Chondrocyte (in vitro differentiated cells): ENCODE measurements around the gene HSF5. TPM values are rescaled to one million over a fixed set of nuclear protein-coding genes. Genes with fewer than 3 reads are reported as not detected.

Experiments used
- DNase-seq: peaks from one replicate; pipeline ENCODE4 v3.0.0; 2021; ENCODE audit warnings: mixed read lengths, low spot score
- H3K27ac Mint-ChIP-seq: one replicate; pipeline ENCODE4 v1.8.0; 2021; ENCODE audit warnings: mild to moderate bottlenecking, moderate library complexity, mixed read lengths; ENCODE audit not compliant: unreplicated experiment
- H3K27me3 Mint-ChIP-seq: 2 replicates; pipeline ENCODE4 v1.8.0; 2021; ENCODE audit warnings: low read depth, mixed read lengths
- H3K36me3 Mint-ChIP-seq: 2 replicates; pipeline ENCODE4 v1.8.0; 2021; ENCODE audit warnings: low read depth, mixed read lengths
- H3K4me1 Mint-ChIP-seq: 2 replicates; pipeline ENCODE4 v1.8.0; 2021; ENCODE audit warnings: low read depth, mild to moderate bottlenecking, mixed read lengths
- H3K4me3 Mint-ChIP-seq: one replicate; pipeline ENCODE4 v1.8.0; 2021; ENCODE audit warnings: mild to moderate bottlenecking, moderate library complexity, mixed read lengths; ENCODE audit not compliant: unreplicated experiment
- H3K9me3 Mint-ChIP-seq: 2 replicates; pipeline ENCODE4 v1.8.0; 2021; ENCODE audit warnings: low read depth, mixed read lengths
- total RNA-seq: library from RNA; stranded (reverse); gene quantifications from 3 replicates; pipeline ENCODE4 v1.2.1, GENCODE V29; 2021
- TF ChIP-seq, protein P1 (sequence below): fragments of 200-600 bp; sonication (generic); IDR thresholded peaks from 2 replicates; pipeline ENCODE4 v1.5.0; 2021; ENCODE audit warnings: antibody characterized with exemption, mild to moderate bottlenecking, moderate library complexity

Gene HSF5
- total RNA-seq, 1 donor from 2014 or later = not detected

- H3K27ac Mint-ChIP-seq = no peak overlapping the region
These were observed 105.9 kb downstream of the HSF5 start for GRCh38 chr17:58382108-58382871.

DNA sequence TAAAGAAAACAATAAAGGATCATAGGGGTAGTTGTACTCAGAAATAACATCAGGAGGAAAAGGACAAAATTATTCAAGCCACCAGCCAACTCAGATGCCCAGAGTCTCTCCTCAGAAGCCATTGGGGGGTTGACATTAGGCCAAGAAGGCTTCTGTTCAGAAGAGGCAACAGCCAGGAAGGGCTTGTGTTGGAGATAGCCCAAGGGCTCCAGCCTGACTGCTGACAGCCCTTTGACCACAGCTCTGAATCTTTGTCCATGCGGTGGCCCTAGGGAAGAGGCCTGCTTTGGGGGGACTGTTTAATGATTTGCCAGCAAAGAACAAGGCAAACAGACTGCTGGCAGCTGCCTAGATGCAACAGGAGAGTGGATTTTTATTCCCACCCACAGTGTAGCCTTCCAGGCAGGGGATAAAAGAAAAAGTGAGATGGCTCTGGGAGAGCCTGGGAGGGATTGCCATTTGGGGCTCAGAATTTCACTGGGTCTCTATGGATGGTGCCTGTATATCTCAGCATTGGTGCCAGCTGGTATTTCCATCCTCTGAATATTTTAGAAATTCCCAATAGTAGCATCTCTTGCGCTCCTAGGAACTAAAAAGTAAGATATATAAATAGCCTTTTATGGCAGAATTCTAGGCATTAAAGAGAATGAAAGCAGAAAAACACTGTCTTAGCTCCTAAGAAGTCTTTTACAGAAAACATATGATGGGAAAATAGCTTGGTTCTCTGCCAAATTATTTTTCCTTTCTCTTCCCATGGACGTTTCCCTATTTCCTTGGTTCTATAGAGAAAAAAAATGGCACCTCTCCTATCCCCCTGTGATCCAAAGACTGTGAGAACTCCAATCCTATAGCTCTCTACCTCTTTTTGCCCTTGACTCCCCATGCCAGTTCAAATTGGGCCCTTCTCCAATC lies 106.8 kb downstream of the HSF5 start:
- Mint-ChIP-seq H3K27me3 (peaks cover 12% of the 10 kb centered on the region), H3K4me3 (no peak overlapping the region), H3K27ac (no peak overlapping the region), H3K9me3 (no peaks in the 10 kb centered on the region), H3K4me1 (peaks cover 5% of the 10 kb centered on the region), H3K36me3 (no peaks in the 10 kb centered on the region)
- TF ChIP-seq, protein P1, sequence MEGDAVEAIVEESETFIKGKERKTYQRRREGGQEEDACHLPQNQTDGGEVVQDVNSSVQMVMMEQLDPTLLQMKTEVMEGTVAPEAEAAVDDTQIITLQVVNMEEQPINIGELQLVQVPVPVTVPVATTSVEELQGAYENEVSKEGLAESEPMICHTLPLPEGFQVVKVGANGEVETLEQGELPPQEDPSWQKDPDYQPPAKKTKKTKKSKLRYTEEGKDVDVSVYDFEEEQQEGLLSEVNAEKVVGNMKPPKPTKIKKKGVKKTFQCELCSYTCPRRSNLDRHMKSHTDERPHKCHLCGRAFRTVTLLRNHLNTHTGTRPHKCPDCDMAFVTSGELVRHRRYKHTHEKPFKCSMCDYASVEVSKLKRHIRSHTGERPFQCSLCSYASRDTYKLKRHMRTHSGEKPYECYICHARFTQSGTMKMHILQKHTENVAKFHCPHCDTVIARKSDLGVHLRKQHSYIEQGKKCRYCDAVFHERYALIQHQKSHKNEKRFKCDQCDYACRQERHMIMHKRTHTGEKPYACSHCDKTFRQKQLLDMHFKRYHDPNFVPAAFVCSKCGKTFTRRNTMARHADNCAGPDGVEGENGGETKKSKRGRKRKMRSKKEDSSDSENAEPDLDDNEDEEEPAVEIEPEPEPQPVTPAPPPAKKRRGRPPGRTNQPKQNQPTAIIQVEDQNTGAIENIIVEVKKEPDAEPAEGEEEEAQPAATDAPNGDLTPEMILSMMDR = no peak
- DNase-seq = no peak

More at GRCh38 chr17:58382108-58382871, 105.9 kb downstream of the HSF5 start:
- no peak overlapping the region for H3K4me3 Mint-ChIP-seq
- no peaks in the 10 kb centered on the region for H3K36me3 Mint-ChIP-seq
- H3K9me3 Mint-ChIP-seq = no peaks in the 10 kb centered on the region
- DNase-seq = no peak
- peaks cover 12% of the 10 kb centered on the region for H3K27me3 Mint-ChIP-seq
- TF ChIP-seq, protein P1 = no peak
- peaks cover 5% of the 10 kb centered on the region for H3K4me1 Mint-ChIP-seq

- Mint-ChIP-seq H3K4me3 (no peak overlapping the region), H3K27ac (no peak overlapping the region), H3K4me1 (peaks cover 5% of the 10 kb centered on the region), H3K27me3 (peaks cover 12% of the 10 kb centered on the region), H3K9me3 (no peaks in the 10 kb centered on the region), H3K36me3 (no peaks in the 10 kb centered on the region)
- no peak for DNase-seq
- TF ChIP-seq, protein P1 = no peak
These were observed 107.7 kb downstream of the HSF5 start for GRCh38 chr17:58380207-58381123.

- peaks cover 5% of the 10 kb centered on the region for H3K4me1 Mint-ChIP-seq
- DNase-seq = no peak
- no peaks in the 10 kb centered on the region for H3K36me3 Mint-ChIP-seq
- no peaks in the 10 kb centered on the region for H3K9me3 Mint-ChIP-seq
- H3K4me3 Mint-ChIP-seq = no peak overlapping the region
- TF ChIP-seq, protein P1 = no peak
- no peak overlapping the region for H3K27ac Mint-ChIP-seq
- H3K27me3 Mint-ChIP-seq = peaks cover 6% of the 10 kb centered on the region
These were observed 108.7 kb downstream of the HSF5 start for GRCh38 chr17:58379511-58379824.
